ENCODE measurements around the gene LIG3.
"Not testable (repeated sequence)": the region's sequence is repeated elsewhere in the genome, so short reads cannot be mapped to it uniquely, and the experiment has no call there.

Gene LIG3

DNA sequence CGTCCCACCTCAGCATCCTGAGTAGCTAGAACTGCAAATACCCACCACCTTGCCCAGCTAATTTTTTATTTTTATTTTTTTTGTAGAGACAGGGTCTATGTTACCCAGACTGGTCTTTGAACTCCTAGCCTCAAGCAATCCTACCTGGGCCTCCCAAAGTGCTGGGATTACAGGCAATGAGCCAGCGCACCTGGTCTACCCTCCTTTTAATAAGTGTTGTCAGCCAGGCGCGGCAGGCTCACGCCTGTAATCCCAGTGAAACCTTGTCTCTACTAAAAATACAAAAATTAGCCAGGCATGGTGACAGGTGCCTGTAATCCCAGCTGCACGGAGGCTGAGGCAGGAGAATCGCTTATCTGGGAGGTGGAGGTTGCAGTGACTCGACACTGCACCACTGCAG is 63.9 kb downstream of the LIG3 start:
- Mint-ChIP-seq H3K4me3 (no peak overlapping the region), H3K4me1 (ENCODE audit: low read depth) (peaks cover 40% of the 10 kb centered on the region), H3K27ac (no peak overlapping the region), H3K27me3 (ENCODE audit: low read depth) (no peaks in the 10 kb centered on the region), H3K9me3 (no peaks in the 10 kb centered on the region), H3K36me3 (ENCODE audit: low read depth) (peaks cover 26% of the 10 kb centered on the region)

DNA sequence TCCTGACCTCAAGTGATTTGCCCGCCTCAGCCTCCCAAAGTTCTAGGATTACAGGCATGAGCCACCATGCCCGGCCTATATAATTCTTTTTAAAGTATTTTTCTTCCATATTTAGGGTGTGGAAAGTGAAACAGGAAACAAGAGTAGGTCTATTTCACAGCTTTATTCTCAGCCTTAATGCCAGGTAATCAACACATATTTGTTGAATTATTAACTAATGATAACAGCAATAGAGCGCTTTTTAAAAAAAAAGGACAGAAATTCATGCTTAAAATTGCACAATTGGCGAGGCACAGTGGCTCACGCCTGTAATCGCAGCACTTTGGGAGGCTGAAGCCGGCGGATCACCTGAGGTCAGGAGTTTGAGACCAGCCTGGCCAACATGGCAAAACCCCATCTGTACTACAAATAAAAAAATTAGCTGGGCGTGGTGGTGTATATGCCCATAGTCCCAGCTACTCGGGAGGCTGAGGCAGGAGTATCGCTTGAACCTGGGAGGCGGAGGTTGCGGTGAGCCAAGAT is 65.2 kb downstream of the LIG3 start:
- Mint-ChIP-seq H3K36me3 (ENCODE audit: low read depth) (peaks cover 23% of the 10 kb centered on the region), H3K4me3 (peak overlapping the region; percentile 80), H3K27ac (peak overlapping the region; percentile 96), H3K4me1 (ENCODE audit: low read depth) (peaks cover 43% of the 10 kb centered on the region)
- H3K27me3 Mint-ChIP-seq (ENCODE audit: low read depth); H3K9me3 Mint-ChIP-seq: not testable (repeated sequence)

DNA sequence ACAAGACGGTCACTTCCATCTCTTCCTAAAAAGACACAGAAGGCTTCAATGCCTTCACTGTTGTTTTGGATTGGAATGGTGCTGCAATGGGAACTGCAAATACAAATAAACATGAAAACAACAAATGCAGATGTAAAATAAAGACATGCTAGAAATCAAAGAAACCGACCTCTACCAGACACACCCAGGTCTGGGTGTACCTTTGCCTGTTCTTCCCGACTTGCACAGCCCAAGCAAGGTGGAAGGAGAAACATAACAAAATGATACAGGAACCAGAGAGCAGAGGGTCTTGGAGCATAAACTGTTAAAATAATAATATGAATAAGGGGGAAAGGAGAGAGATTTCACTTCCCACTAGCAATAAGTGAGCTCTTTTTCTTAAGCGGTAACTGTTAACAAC is 65.9 kb downstream of the LIG3 start:
- H3K4me1 Mint-ChIP-seq (ENCODE audit: low read depth) = peaks cover 44% of the 10 kb centered on the region
- peak overlapping the region; percentile 80 for H3K4me3 Mint-ChIP-seq

DNA sequence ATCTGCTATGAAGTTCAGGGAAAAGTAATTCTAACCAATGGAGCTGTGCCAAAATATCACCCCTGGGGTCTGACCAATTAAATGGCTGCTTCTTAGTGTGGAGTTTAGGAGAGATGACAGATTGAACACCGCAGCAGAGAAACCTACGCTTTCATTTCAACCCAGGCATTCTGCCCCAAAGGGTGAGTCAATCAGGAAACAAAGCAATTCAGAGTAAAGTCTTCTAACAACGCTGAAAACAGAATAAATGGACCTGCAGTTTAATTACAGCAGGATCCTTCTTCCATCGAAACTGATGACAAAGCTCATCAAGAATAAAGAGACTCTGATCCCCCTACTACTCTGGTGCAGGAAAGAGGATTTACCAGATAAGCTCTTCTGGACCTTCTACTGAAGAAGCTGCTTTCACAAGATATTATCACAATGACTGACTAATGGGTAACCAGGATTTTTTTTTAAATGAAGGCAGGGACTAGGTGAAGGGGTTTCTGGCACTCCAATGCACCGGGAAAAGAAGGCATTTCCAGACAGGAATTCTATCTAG is 66.5 kb downstream of the LIG3 start:
- no peaks in the 10 kb centered on the region for H3K27me3 Mint-ChIP-seq (ENCODE audit: low read depth)
- peaks cover 50% of the 10 kb centered on the region for H3K4me1 Mint-ChIP-seq (ENCODE audit: low read depth)
- no peaks in the 10 kb centered on the region for H3K9me3 Mint-ChIP-seq
- peaks cover 18% of the 10 kb centered on the region for H3K36me3 Mint-ChIP-seq (ENCODE audit: low read depth)
- peak overlapping the region; percentile 96 for H3K27ac Mint-ChIP-seq
- H3K4me3 Mint-ChIP-seq = peak overlapping the region; percentile 80

More for the DNA sequence above, 65.9 kb downstream of the LIG3 start:
- Mint-ChIP-seq H3K27ac (peak overlapping the region; percentile 96), H3K27me3 (ENCODE audit: low read depth) (no peaks in the 10 kb centered on the region), H3K9me3 (no peaks in the 10 kb centered on the region), H3K36me3 (ENCODE audit: low read depth) (peaks cover 19% of the 10 kb centered on the region)

GRCh38 chr17:35048685-35049379 is 68.5 kb downstream of the LIG3 start:
- H3K4me1 Mint-ChIP-seq (ENCODE audit: low read depth) = peaks cover 64% of the 10 kb centered on the region
- no peaks in the 10 kb centered on the region for H3K9me3 Mint-ChIP-seq
- peak overlapping the region; percentile 73 for H3K4me3 Mint-ChIP-seq
- H3K27me3 Mint-ChIP-seq (ENCODE audit: low read depth) = no peaks in the 10 kb centered on the region
- H3K36me3 Mint-ChIP-seq (ENCODE audit: low read depth) = peaks cover 25% of the 10 kb centered on the region
- H3K27ac Mint-ChIP-seq = peak overlapping the region; percentile 84

DNA sequence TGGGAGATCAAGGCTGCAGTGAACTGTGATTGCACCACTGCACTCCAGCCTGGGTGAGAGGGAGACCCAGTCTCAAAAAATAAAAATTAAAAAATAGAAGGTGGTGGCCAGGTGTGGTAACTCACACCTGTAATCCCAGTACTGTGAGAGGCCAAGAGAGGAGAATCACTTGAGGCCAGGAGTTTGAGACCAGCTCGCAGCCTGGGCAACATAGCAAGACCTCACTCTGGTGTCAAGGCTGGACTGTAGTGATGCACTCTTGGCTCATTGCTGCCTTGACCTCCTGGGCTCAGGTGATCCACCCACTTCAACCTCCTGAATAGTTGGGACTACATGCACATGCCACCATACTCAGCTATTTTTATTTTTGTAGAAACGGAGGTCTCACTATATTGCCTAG is 69.9 kb downstream of the LIG3 start:
- H3K4me3 Mint-ChIP-seq = no peak overlapping the region

GRCh38 chr17:35051183-35051578 is 70.9 kb downstream of the LIG3 start:
- Mint-ChIP-seq H3K4me3 (peak overlapping the region; percentile 69), H3K9me3 (no peaks in the 10 kb centered on the region), H3K27ac (peak overlapping the region; percentile 85), H3K4me1 (ENCODE audit: low read depth) (peaks cover 60% of the 10 kb centered on the region), H3K36me3 (ENCODE audit: low read depth) (peaks cover 29% of the 10 kb centered on the region), H3K27me3 (ENCODE audit: low read depth) (no peaks in the 10 kb centered on the region)

More for the DNA sequence above, 69.9 kb downstream of the LIG3 start:
- H3K36me3 Mint-ChIP-seq (ENCODE audit: low read depth) = peaks cover 25% of the 10 kb centered on the region
- no peaks in the 10 kb centered on the region for H3K9me3 Mint-ChIP-seq
- no peaks in the 10 kb centered on the region for H3K27me3 Mint-ChIP-seq (ENCODE audit: low read depth)
- H3K4me1 Mint-ChIP-seq (ENCODE audit: low read depth) = peaks cover 64% of the 10 kb centered on the region
- peak overlapping the region; percentile 62 for H3K27ac Mint-ChIP-seq

DNA sequence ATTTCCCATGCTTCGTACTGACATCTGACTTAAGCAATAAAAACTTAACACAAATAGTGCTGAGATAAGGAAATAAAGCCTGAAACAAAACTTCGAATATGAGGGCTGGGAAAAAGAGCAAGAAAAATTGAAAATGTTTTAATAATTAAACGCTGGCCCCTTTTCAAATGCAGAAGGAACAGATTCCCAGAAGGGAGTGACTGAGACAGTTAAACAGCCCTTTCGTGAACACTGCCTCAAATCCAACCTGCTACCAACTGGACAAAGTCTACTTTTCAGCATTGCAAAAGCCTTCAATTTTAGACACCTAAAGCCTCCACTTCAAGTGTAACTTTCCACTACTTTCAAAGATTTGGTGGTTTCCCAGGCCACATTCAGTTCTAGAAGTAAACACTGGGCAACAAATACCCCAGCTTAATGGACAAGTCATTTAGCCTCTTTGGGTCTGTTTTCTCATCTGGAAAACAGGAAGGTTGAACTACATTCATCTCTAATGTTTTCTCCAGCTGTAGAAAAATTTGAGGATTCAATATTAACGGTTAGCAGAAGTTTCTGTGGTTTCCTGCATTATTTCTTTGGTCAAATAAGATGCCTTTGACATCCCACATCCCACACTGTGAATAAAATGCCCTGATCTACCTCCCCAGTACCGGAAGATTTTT is 71.4 kb downstream of the LIG3 start:
- no peaks in the 10 kb centered on the region for H3K9me3 Mint-ChIP-seq
- H3K4me3 Mint-ChIP-seq = peak overlapping the region; percentile 69
- no peaks in the 10 kb centered on the region for H3K27me3 Mint-ChIP-seq (ENCODE audit: low read depth)
- H3K36me3 Mint-ChIP-seq (ENCODE audit: low read depth) = peaks cover 31% of the 10 kb centered on the region
- H3K4me1 Mint-ChIP-seq (ENCODE audit: low read depth) = peaks cover 57% of the 10 kb centered on the region
- peak overlapping the region; percentile 85 for H3K27ac Mint-ChIP-seq

- Mint-ChIP-seq H3K4me1 (ENCODE audit: low read depth) (peaks cover 53% of the 10 kb centered on the region), H3K27me3 (ENCODE audit: low read depth) (no peaks in the 10 kb centered on the region), H3K4me3 (peak overlapping the region; percentile 69)
Observed at GRCh38 chr17:35052241-35052610, 71.9 kb downstream of the LIG3 start.

DNA sequence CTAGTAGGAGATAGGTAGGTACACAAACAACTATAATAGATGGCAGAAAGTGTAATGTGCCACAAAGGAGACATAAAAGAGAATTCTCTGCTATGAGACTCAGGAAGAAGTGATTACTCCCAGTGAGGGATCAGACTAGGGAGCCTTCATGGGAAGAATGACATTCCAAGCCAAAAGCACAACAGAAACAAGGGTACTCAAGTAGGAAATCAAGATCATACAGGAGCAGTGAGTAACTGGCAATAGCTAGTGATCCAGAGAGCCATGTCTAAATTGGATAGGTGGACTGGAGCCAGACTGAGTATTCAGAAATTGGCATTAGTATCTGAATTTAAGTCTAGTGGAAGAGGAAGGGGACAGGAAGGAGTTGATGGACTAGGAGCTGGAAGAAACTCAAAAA is 72.5 kb downstream of the LIG3 start:
- peaks cover 57% of the 10 kb centered on the region for H3K4me1 Mint-ChIP-seq (ENCODE audit: low read depth)
- H3K4me3 Mint-ChIP-seq = peak overlapping the region; percentile 69
- no peaks in the 10 kb centered on the region for H3K27me3 Mint-ChIP-seq (ENCODE audit: low read depth)
- H3K9me3 Mint-ChIP-seq = no peaks in the 10 kb centered on the region
- peak overlapping the region; percentile 85 for H3K27ac Mint-ChIP-seq
- peaks cover 34% of the 10 kb centered on the region for H3K36me3 Mint-ChIP-seq (ENCODE audit: low read depth)

More at GRCh38 chr17:35052241-35052610, 71.9 kb downstream of the LIG3 start:
- Mint-ChIP-seq H3K27ac (peak overlapping the region; percentile 85), H3K36me3 (ENCODE audit: low read depth) (peaks cover 29% of the 10 kb centered on the region), H3K9me3 (no peaks in the 10 kb centered on the region)

DNA sequence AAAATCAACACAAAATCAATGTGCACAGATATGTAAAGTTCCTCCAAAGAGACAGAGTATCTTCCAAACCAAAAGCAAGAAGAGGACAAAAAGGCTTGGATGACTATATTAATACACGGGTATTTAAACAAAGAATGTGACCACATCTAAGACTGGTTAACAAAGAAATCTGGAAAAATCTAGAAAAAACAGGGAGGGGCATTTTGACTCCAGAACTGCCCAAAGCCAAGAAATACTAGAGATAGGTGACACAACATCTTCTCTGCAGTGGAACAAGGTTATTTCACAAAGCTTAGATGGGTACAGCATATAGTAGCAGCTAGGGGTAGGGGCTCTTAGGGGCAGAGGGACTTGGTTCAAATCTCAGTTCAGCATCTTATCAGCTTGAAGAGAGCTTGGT is 72.9 kb downstream of the LIG3 start:
- H3K9me3 Mint-ChIP-seq = no peaks in the 10 kb centered on the region
- H3K36me3 Mint-ChIP-seq (ENCODE audit: low read depth) = peaks cover 38% of the 10 kb centered on the region
- H3K4me1 Mint-ChIP-seq (ENCODE audit: low read depth) = peaks cover 61% of the 10 kb centered on the region
- peak overlapping the region; percentile 85 for H3K27ac Mint-ChIP-seq
- H3K27me3 Mint-ChIP-seq (ENCODE audit: low read depth) = no peaks in the 10 kb centered on the region
- H3K4me3 Mint-ChIP-seq = no peak overlapping the region

DNA sequence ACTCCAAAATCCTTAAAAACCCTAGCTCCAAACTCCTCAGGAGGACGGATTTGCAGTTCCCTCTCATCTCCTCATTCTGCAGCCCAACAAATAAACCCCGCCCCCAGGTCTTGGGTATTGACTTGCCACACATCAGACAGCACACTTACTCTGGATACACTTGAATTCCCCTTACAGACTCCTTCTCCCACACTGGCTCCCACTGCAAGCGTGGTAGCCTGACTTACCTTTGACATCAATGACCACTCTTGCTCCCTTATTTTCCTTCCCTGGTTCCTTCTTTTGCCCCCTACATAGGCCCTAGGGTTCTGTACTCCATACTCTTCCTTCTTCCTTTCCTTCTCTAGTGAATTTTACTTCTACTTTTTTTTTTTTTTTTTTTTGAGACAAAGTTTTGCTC is 75.7 kb downstream of the LIG3 start:
- Mint-ChIP-seq H3K4me1 (ENCODE audit: low read depth) (peaks cover 53% of the 10 kb centered on the region), H3K4me3 (peak overlapping the region; percentile 16), H3K27ac (no peak overlapping the region), H3K9me3 (no peaks in the 10 kb centered on the region), H3K36me3 (ENCODE audit: low read depth) (peaks cover 48% of the 10 kb centered on the region), H3K27me3 (ENCODE audit: low read depth) (no peaks in the 10 kb centered on the region)

DNA sequence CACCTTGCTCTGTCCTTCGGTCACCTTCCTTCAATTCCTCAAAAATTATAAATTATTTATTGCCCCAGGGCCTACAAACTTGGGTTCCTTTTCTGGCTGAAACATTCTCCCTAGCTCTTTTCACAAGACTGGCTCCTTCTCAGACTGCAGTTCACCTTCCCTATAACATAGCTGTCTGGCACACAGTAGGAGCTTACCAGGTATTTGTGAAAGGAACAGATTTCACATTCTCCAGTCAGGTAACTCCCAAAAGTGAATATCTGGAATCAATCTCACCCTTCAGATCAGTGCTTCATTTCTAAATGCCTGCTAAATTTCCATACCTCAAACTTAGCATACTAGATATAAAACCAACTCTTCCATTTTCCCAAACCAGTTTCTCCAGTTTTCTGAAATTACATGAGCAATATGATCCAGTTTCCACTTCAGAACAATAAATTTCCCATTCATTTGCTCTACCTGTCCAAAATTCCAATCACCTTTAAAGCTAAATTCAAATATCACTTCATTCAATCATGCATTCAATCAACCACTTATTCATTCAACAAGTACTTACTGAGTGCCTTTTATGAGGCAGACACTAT is 77.1 kb downstream of the LIG3 start:
- no peaks in the 10 kb centered on the region for H3K9me3 Mint-ChIP-seq
- H3K36me3 Mint-ChIP-seq (ENCODE audit: low read depth) = peaks cover 52% of the 10 kb centered on the region
- peaks cover 42% of the 10 kb centered on the region for H3K4me1 Mint-ChIP-seq (ENCODE audit: low read depth)
- H3K4me3 Mint-ChIP-seq = no peak overlapping the region
- H3K27ac Mint-ChIP-seq = no peak overlapping the region
- no peaks in the 10 kb centered on the region for H3K27me3 Mint-ChIP-seq (ENCODE audit: low read depth)

Data from T-helper 1 cell treated with Interleukin-12 subunit alpha and Interleukin-12 subunit beta and Interleukin-4 antibody, amounts not matched to agents 30 μg/mL and 1 μg/mL, for 36 hours (primary cell).